Measurements from ENCODE around the gene SLC26A6. TPM values are rescaled to one million over a fixed set of nuclear protein-coding genes. Genes with fewer than 3 reads are reported as not detected.

SLC26A6 gene
- polyA plus RNA-seq, 1 donor, result 31.8 TPM

Other genes with a start within 250 kb of the SLC26A6 start
- gene PLXNB1, start 205.4 kb downstream of the SLC26A6 start, polyA plus RNA-seq (ENCODE audit: insufficient read length), result 222 TPM
- 24.6 TPM for gene CCDC51, start 195.3 kb downstream of the SLC26A6 start, polyA plus RNA-seq (ENCODE audit: insufficient read length)
- gene TMA7, start 195.2 kb downstream of the SLC26A6 start, polyA plus RNA-seq (ENCODE audit: insufficient read length), result 240 TPM
- gene ATRIP, start 188.7 kb downstream of the SLC26A6 start, polyA plus RNA-seq (ENCODE audit: insufficient read length), result 15.7 TPM
- gene SHISA5, start 131.3 kb downstream of the SLC26A6 start, polyA plus RNA-seq (ENCODE audit: insufficient read length), result 90.9 TPM
- 4.3 TPM for gene PFKFB4, start 78.7 kb downstream of the SLC26A6 start, polyA plus RNA-seq (ENCODE audit: insufficient read length)
- gene UCN2, start 71.7 kb downstream of the SLC26A6 start, polyA plus RNA-seq (ENCODE audit: insufficient read length), result 0.37 TPM
- gene COL7A1, start 40.1 kb downstream of the SLC26A6 start, polyA plus RNA-seq (ENCODE audit: insufficient read length), result 21.6 TPM
- gene UQCRC1, start 25.8 kb downstream of the SLC26A6 start, polyA plus RNA-seq (ENCODE audit: insufficient read length), result 269 TPM
- not detected for gene TMEM89, start 13.7 kb downstream of the SLC26A6 start, polyA plus RNA-seq (ENCODE audit: insufficient read length)
- 1.1 TPM for gene CELSR3, start 27.4 kb upstream of the SLC26A6 start, polyA plus RNA-seq (ENCODE audit: insufficient read length)
- 16.2 TPM for gene NCKIPSD, start 50.5 kb upstream of the SLC26A6 start, polyA plus RNA-seq (ENCODE audit: insufficient read length)
- gene IP6K2, start 81.8 kb upstream of the SLC26A6 start, polyA plus RNA-seq (ENCODE audit: insufficient read length), result 241 TPM
- 47.8 TPM for gene PRKAR2A, start 212.4 kb upstream of the SLC26A6 start, polyA plus RNA-seq (ENCODE audit: insufficient read length)